ENCODE measurements around the gene NDUFAF2. TPM values are rescaled to one million over a fixed set of nuclear protein-coding genes. Genes with fewer than 3 reads are reported as not detected.

NDUFAF2 gene
- total and polyA plus RNA-seq, 2 of the 8 experiments (the other 6 are each of a cell fraction or from before 2014, with no cell fraction given) = 10.7 to 46.5 TPM

DNA sequence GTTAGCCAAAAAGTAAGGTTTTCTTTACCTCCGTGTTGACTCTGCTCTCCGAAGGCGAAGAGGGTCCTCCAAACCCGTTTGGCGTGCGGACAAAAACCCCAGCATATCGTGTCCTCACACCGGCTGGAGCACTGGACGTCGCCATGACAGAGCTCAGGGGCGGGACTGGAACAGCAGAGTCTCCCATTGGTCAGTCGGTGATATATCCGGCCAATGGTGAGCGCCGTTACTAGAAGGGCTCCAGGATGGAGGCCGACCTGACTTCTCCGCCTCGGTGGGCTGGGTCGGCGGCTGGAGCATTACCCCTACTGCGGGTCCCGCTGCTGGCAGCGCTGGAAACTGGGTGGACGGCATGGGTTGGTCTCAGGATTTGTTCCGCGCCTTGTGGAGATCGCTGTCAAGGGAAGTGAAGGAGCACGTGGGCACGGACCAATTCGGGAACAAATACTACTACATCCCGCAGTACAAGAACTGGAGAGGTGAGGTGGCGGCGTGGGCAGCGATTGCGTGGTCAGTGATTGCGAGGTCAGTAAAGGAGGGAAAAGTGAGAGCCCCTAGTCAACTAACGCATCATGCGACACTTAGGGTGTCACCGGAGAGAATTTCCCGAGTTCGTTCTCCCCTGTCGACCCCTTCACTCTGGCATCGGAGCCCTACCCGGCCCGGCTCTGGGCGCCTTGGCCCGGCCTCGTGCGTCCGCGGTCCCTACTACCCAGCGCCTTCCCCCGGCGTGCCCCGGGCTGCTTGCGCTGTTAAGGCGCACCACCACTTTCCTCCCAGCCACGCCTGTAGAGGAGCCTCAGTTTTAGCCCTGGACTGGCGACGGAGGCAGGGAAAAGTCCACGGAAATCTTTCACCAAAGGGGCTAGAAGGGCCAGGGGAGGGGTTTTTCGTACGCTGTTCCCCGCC is at the start of gene NDUFAF2, which contains the start of gene ERCC8 (continued):
- TF ChIP-seq, protein P1, sequence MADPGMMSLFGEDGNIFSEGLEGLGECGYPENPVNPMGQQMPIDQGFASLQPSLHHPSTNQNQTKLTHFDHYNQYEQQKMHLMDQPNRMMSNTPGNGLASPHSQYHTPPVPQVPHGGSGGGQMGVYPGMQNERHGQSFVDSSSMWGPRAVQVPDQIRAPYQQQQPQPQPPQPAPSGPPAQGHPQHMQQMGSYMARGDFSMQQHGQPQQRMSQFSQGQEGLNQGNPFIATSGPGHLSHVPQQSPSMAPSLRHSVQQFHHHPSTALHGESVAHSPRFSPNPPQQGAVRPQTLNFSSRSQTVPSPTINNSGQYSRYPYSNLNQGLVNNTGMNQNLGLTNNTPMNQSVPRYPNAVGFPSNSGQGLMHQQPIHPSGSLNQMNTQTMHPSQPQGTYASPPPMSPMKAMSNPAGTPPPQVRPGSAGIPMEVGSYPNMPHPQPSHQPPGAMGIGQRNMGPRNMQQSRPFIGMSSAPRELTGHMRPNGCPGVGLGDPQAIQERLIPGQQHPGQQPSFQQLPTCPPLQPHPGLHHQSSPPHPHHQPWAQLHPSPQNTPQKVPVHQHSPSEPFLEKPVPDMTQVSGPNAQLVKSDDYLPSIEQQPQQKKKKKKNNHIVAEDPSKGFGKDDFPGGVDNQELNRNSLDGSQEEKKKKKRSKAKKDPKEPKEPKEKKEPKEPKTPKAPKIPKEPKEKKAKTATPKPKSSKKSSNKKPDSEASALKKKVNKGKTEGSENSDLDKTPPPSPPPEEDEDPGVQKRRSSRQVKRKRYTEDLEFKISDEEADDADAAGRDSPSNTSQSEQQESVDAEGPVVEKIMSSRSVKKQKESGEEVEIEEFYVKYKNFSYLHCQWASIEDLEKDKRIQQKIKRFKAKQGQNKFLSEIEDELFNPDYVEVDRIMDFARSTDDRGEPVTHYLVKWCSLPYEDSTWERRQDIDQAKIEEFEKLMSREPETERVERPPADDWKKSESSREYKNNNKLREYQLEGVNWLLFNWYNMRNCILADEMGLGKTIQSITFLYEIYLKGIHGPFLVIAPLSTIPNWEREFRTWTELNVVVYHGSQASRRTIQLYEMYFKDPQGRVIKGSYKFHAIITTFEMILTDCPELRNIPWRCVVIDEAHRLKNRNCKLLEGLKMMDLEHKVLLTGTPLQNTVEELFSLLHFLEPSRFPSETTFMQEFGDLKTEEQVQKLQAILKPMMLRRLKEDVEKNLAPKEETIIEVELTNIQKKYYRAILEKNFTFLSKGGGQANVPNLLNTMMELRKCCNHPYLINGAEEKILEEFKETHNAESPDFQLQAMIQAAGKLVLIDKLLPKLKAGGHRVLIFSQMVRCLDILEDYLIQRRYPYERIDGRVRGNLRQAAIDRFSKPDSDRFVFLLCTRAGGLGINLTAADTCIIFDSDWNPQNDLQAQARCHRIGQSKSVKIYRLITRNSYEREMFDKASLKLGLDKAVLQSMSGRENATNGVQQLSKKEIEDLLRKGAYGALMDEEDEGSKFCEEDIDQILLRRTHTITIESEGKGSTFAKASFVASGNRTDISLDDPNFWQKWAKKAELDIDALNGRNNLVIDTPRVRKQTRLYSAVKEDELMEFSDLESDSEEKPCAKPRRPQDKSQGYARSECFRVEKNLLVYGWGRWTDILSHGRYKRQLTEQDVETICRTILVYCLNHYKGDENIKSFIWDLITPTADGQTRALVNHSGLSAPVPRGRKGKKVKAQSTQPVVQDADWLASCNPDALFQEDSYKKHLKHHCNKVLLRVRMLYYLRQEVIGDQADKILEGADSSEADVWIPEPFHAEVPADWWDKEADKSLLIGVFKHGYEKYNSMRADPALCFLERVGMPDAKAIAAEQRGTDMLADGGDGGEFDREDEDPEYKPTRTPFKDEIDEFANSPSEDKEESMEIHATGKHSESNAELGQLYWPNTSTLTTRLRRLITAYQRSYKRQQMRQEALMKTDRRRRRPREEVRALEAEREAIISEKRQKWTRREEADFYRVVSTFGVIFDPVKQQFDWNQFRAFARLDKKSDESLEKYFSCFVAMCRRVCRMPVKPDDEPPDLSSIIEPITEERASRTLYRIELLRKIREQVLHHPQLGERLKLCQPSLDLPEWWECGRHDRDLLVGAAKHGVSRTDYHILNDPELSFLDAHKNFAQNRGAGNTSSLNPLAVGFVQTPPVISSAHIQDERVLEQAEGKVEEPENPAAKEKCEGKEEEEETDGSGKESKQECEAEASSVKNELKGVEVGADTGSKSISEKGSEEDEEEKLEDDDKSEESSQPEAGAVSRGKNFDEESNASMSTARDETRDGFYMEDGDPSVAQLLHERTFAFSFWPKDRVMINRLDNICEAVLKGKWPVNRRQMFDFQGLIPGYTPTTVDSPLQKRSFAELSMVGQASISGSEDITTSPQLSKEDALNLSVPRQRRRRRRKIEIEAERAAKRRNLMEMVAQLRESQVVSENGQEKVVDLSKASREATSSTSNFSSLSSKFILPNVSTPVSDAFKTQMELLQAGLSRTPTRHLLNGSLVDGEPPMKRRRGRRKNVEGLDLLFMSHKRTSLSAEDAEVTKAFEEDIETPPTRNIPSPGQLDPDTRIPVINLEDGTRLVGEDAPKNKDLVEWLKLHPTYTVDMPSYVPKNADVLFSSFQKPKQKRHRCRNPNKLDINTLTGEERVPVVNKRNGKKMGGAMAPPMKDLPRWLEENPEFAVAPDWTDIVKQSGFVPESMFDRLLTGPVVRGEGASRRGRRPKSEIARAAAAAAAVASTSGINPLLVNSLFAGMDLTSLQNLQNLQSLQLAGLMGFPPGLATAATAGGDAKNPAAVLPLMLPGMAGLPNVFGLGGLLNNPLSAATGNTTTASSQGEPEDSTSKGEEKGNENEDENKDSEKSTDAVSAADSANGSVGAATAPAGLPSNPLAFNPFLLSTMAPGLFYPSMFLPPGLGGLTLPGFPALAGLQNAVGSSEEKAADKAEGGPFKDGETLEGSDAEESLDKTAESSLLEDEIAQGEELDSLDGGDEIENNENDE (IDR thresholded peaks at IDR 0.05; ENCODE audit: insufficient replicate concordance, low read length) = no peak
- no peak for TF ChIP-seq TCF12 (IDR thresholded peaks at IDR 0.05; ENCODE audit: low read depth, low read length)
- TF ChIP-seq, protein P2, sequence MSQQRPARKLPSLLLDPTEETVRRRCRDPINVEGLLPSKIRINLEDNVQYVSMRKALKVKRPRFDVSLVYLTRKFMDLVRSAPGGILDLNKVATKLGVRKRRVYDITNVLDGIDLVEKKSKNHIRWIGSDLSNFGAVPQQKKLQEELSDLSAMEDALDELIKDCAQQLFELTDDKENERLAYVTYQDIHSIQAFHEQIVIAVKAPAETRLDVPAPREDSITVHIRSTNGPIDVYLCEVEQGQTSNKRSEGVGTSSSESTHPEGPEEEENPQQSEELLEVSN (IDR thresholded peaks at IDR 0.05) = peak; percentile 94
- TF ChIP-seq PHF8 (conservative IDR thresholded peaks at IDR 0.05; ENCODE audit: low read depth, low read length) = peak; percentile 52
- no peak for TF ChIP-seq JUN (IDR thresholded peaks at IDR 0.05; ENCODE audit: low read depth, low read length)
- TF ChIP-seq TAF7 (optimal IDR thresholded peaks at IDR 0.05; ENCODE audit: borderline replicate concordance, low read depth, low read length) = peak; percentile 38
- TF ChIP-seq RXRA (IDR thresholded peaks at IDR 0.05; ENCODE audit: insufficient read depth, low read depth, low read length) = no peak
- peak; percentile 64 for TF ChIP-seq SAP30 (IDR thresholded peaks at IDR 0.05; ENCODE audit: insufficient read depth, insufficient replicate concordance, low read length)
